Keratinocyte (primary cell): ENCODE results near the gene MTPN. TPM values are rescaled to one million over a fixed set of nuclear protein-coding genes. Genes with fewer than 3 reads are reported as not detected.

Experiments used
- DNase-seq: peaks from one replicate; pipeline ENCODE4 v3.0.0-alpha.2; 2011; ENCODE audit warnings: low read depth, missing footprints, low spot score
- FAIRE-seq: peaks from 2 replicates; lab custom pipeline; 2011; peaks lifted over from hg19 to GRCh38; lab: Jason Lieb, UNC
- H2AFZ ChIP-seq: 2 replicates; pipeline ENCODE4 v1.6.0; 2012; ENCODE audit warnings: low read length, control low read depth, inconsistent platforms; ENCODE audit not compliant: control insufficient read depth
- H3K27ac ChIP-seq: 2 replicates; pipeline ENCODE4 v1.5.1; 2011; ENCODE audit warnings: low read length; ENCODE audit not compliant: control insufficient read depth, insufficient read depth
- H3K27me3 ChIP-seq: 3 replicates; pipeline ENCODE4 v1.6.0; 2011; ENCODE audit warnings: low read length; ENCODE audit not compliant: control insufficient read depth, insufficient read depth; ENCODE audit errors: extremely low read depth
- H3K36me3 ChIP-seq, 2 experiments: 2 replicates in 1 of 2; 3 replicates in 1 of 2; pipeline ENCODE4 v1.5.1; 2011; ENCODE audit warnings: low read length in 2 of 2, mild to moderate bottlenecking in 1 of 2; ENCODE audit not compliant: control insufficient read depth in 2 of 2, insufficient read depth in 2 of 2; ENCODE audit errors: extremely low read depth in 1 of 2
- H3K4me1 ChIP-seq: 3 replicates; pipeline ENCODE4 v1.5.1; 2011; ENCODE audit warnings: low read length; ENCODE audit not compliant: control insufficient read depth, insufficient read depth; ENCODE audit errors: extremely low read depth
- H3K4me2 ChIP-seq: 3 replicates; pipeline ENCODE4 v1.6.0; 2011; ENCODE audit warnings: low read depth, low read length; ENCODE audit not compliant: control insufficient read depth, insufficient read depth; ENCODE audit errors: extremely low read depth
- H3K4me3 ChIP-seq, 3 experiments: fragments of 200-600 bp in 1 of 3; sonication (generic) in 1 of 3; 2 replicates in 2 of 3; 3 replicates in 1 of 3; pipeline ENCODE4 v1.5.1; 2011 to 2016; ENCODE audit warnings: low read length in 3 of 3, mild to moderate bottlenecking in 3 of 3, control low read depth in 2 of 3, inconsistent platforms in 1 of 3, low read depth in 1 of 3, mixed read lengths in 1 of 3, mixed run types in 1 of 3, moderate library complexity in 1 of 3; ENCODE audit not compliant: control insufficient read depth in 2 of 3, insufficient read depth in 2 of 3; ENCODE audit errors: extremely low read depth in 1 of 3
- H3K79me2 ChIP-seq: 2 replicates; pipeline ENCODE4 v1.6.0; 2012; ENCODE audit warnings: low read length; ENCODE audit not compliant: control insufficient read depth, insufficient read depth
- H3K9ac ChIP-seq: 3 replicates; pipeline ENCODE4 v1.6.0; 2011; ENCODE audit warnings: low read length; ENCODE audit not compliant: control insufficient read depth, insufficient read depth; ENCODE audit errors: extremely low read depth
- H3K9me1 ChIP-seq: 3 replicates; pipeline ENCODE4 v1.6.0; 2011; ENCODE audit warnings: low read length; ENCODE audit not compliant: control insufficient read depth, insufficient read depth; ENCODE audit errors: extremely low read depth
- H3K9me3 ChIP-seq: 2 replicates; pipeline ENCODE4 v1.5.1; 2012; ENCODE audit warnings: low read depth, low read length; ENCODE audit not compliant: control insufficient read depth
- H4K20me1 ChIP-seq: 3 replicates; pipeline ENCODE4 v1.6.0; 2011; ENCODE audit warnings: low read length; ENCODE audit not compliant: control insufficient read depth, insufficient read depth; ENCODE audit errors: extremely low read depth
- EZH2 ChIP-seq: IDR thresholded peaks from one replicate; pipeline ENCODE4 v1.6.1; 2012; ENCODE audit warnings: inconsistent platforms, mild to moderate bottlenecking, low read length, moderate library complexity
- dilution Hi-C: fragments of 300-500 bp; cut with MboI; formaldehyde crosslinking; loops from one replicate; pipeline ENCODE4 v1.7.0; 2020; ENCODE audit warnings: low sequenced_read_pairs; ENCODE audit not compliant: extremely low pct_ligation_motif_present
- polyA plus RNA-seq, 5 experiments: library from polyadenylated mRNA; depleted of rRNA in 3 of 5; stranded (reverse) in 3 of 5; stranded (forward) in 1 of 5; unstranded in 1 of 5; fragments of >200 nt; gene quantifications; 1 replicate in 1 of 5; 2 replicates in 3 of 5; 3 replicates in 1 of 5; pipeline versions ENCODE4 v1.2.1 to v1.2.3, GENCODE V29; 2011 to 2012; ENCODE audit warnings: missing spikeins in 2 of 5, low read depth in 1 of 5, low replicate concordance in 1 of 5
- TF ChIP-seq, protein P1 (sequence below), 3 experiments: IDR thresholded peaks in 1 of 3; conservative IDR thresholded peaks in 1 of 3; optimal IDR thresholded peaks in 1 of 3; 2 replicates in 2 of 3; 3 replicates in 1 of 3; pipeline versions ENCODE3 to v1.5.1; 2011; ENCODE audit warnings: low read length in 3 of 3, mild to moderate bottlenecking in 3 of 3, moderate library complexity in 2 of 3, control low read depth in 1 of 3, inconsistent platforms in 1 of 3; ENCODE audit not compliant: insufficient read depth in 2 of 3; ENCODE audit errors: extremely low read depth in 1 of 3

MTPN gene
- polyA plus RNA-seq, 1 donor (not counting 4 experiments of a cell fraction or from before 2014, with no cell fraction given), result 151 TPM

DNA sequence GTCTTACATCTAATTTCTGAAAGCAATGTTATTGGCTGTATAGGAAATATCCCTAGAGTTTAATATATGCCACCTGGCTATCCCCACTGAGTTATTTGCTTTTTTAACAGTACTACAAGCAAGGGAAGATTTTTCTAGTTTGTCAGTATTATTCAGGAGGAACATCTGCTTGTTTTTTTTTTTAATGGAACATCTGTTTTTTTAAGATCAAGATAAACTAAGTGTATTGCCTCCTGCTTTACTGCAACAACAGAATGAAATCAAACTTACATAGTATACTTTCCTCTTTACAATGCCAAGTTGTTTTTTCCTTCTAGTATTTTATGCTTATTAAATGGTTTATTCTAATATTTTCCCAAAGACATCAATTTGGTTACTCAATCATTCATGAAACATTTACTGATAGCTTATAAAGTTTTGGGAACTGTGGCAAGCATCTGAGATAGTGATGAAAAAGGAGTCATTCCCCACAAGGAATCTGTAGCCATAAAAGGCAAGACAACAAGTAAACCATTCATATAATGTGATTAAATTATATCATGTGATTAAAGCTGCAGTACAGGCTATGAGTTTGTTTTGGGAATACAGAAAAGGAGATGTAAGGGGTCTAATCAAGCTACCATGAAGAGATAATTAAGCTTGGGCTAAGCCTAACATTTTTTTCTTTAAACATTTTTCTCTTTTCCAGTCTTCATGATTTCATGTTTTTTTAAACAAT, 17.4 kb downstream of the MTPN start:
- FAIRE-seq, result no peak
- Histone ChIP-seq H3K27me3 (no peaks in the 10 kb centered on the region), H2AFZ (no peak overlapping the region), H3K9me1 (no peaks in the 10 kb centered on the region), H3K36me3 (peaks cover 0 to 4% of the 10 kb centered on the region in 2 experiments), H4K20me1 (peaks cover 3% of the 10 kb centered on the region), H3K27ac (no peak overlapping the region), H3K4me3 (no peak overlapping the region), H3K4me1 (peaks cover 5% of the 10 kb centered on the region), H3K4me2 (no peak overlapping the region), H3K9ac (no peak overlapping the region), H3K79me2 (peaks cover 95% of the 10 kb centered on the region), H3K9me3 (no peaks in the 10 kb centered on the region)
- no peak for DNase-seq
- dilution Hi-C loops, result no loop called here
- TF ChIP-seq, protein P1, sequence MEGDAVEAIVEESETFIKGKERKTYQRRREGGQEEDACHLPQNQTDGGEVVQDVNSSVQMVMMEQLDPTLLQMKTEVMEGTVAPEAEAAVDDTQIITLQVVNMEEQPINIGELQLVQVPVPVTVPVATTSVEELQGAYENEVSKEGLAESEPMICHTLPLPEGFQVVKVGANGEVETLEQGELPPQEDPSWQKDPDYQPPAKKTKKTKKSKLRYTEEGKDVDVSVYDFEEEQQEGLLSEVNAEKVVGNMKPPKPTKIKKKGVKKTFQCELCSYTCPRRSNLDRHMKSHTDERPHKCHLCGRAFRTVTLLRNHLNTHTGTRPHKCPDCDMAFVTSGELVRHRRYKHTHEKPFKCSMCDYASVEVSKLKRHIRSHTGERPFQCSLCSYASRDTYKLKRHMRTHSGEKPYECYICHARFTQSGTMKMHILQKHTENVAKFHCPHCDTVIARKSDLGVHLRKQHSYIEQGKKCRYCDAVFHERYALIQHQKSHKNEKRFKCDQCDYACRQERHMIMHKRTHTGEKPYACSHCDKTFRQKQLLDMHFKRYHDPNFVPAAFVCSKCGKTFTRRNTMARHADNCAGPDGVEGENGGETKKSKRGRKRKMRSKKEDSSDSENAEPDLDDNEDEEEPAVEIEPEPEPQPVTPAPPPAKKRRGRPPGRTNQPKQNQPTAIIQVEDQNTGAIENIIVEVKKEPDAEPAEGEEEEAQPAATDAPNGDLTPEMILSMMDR (optimal IDR thresholded peaks at IDR 0.05 in 1 of 3, IDR thresholded peaks at IDR 0.05 in 1 of 3, conservative IDR thresholded peaks at IDR 0.05 in 1 of 3; ENCODE audit: extremely low read depth in 1 of 3, insufficient read depth in 2 of 3, low read length in 3 of 3), result no peak
- TF ChIP-seq EZH2, result no peak

DNA sequence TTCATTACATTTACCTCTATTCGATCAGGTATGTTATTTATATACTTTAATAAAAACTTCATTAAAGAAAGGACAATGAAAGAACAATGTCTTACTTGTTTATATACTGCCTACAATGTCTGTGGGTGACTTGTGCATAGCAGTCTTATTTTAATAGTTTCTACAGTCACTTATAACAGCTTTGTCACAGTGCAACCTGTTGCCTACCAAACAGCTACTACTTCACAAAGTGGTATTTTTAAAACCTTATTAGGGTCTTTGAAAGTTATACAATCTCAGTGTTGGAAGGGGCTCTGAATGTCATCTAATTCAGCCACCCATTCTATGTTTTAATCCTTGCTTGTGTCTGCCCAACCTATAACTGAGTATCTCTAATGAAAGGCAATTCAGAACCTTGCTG, 19.0 kb downstream of the MTPN start:
- no peak for FAIRE-seq
- TF ChIP-seq, protein P1 (optimal IDR thresholded peaks at IDR 0.05 in 1 of 3, IDR thresholded peaks at IDR 0.05 in 1 of 3, conservative IDR thresholded peaks at IDR 0.05 in 1 of 3; ENCODE audit: extremely low read depth in 1 of 3, insufficient read depth in 2 of 3, low read length in 3 of 3), result no peak
- no peak for TF ChIP-seq EZH2
- Histone ChIP-seq H3K27me3 (no peaks in the 10 kb centered on the region), H4K20me1 (peaks cover under 1% of the 10 kb centered on the region), H3K27ac (no peak overlapping the region), H3K4me3 (no peak overlapping the region), H3K9ac (no peak overlapping the region), H3K36me3 (peaks cover 0 to 4% of the 10 kb centered on the region in 2 experiments), H3K4me2 (no peak overlapping the region), H3K9me3 (no peaks in the 10 kb centered on the region), H3K9me1 (no peaks in the 10 kb centered on the region), H2AFZ (no peak overlapping the region), H3K4me1 (no peaks in the 10 kb centered on the region), H3K79me2 (peaks cover 94% of the 10 kb centered on the region)
- DNase-seq, result no peak
- dilution Hi-C loops, result no loop called here
